GM21723 (cell line): ENCODE results near the gene PLIN4.
"Not testable (repeated sequence)": the region's sequence is repeated elsewhere in the genome, so short reads cannot be mapped to it uniquely, and the experiment has no call there.

Experiments used
- ATAC-seq: cut with Tn5 transposase; IDR thresholded peaks from one replicate; pipeline ENCODE4 v1.9.1; 2021; ENCODE audit warnings: mild to moderate bottlenecking, moderate library complexity; ENCODE audit not compliant: unreplicated experiment

PLIN4 gene

GRCh38 chr19:4548238-4548584 lies 29.9 kb upstream of the PLIN4 start:
- no peak for ATAC-seq

GRCh38 chr19:4547303-4548237 lies 29.3 kb upstream of the PLIN4 start:
- no peak for ATAC-seq

GRCh38 chr19:4543842-4544647 lies 25.8 kb upstream of the PLIN4 start:
- no peak for ATAC-seq

GRCh38 chr19:4542896-4543841 lies 24.9 kb upstream of the PLIN4 start:
- no peak for ATAC-seq

- ATAC-seq: not testable (repeated sequence)
Measured at GRCh38 chr19:4541806-4542145, 23.5 kb upstream of the PLIN4 start.

GRCh38 chr19:4541114-4541805 lies 23.0 kb upstream of the PLIN4 start:
- no peak for ATAC-seq

GRCh38 chr19:4539693-4540581 lies 21.7 kb upstream of the PLIN4 start, which contains the start of gene LRG1:
Gene LRG1 (minus strand): TSS chr19:4540036. CDS start chr19:4540013, 23 bp downstream.
- peak; percentile 56 for ATAC-seq

- no peak for ATAC-seq
Measured at GRCh38 chr19:4539169-4539692, 20.9 kb upstream of the PLIN4 start.

GRCh38 chr19:4538601-4538954 lies 20.3 kb upstream of the PLIN4 start:
- no peak for ATAC-seq

GRCh38 chr19:4537953-4538600 lies 19.8 kb upstream of the PLIN4 start:
- no peak for ATAC-seq

- no peak for ATAC-seq
Measured at GRCh38 chr19:4536798-4537197, 18.5 kb upstream of the PLIN4 start.

- ATAC-seq: no peak
Measured at GRCh38 chr19:4534836-4535658, 16.8 kb upstream of the PLIN4 start, which contains the start of gene PLIN5. Gene PLIN5 (minus strand): TSS chr19:4535224. CDS start chr19:4534074, 1,150 bp downstream.

- ATAC-seq: no peak
Measured at GRCh38 chr19:4533835-4534424, 15.6 kb upstream of the PLIN4 start.

- ATAC-seq: no peak
Measured at GRCh38 chr19:4533334-4533733, 15.0 kb upstream of the PLIN4 start.

- ATAC-seq: no peak
Measured at GRCh38 chr19:4531562-4532165, 13.4 kb upstream of the PLIN4 start.

- ATAC-seq: no peak
Measured at GRCh38 chr19:4529924-4530522, 11.7 kb upstream of the PLIN4 start.
